ENCODE results near the gene ATP4A.

DNA sequence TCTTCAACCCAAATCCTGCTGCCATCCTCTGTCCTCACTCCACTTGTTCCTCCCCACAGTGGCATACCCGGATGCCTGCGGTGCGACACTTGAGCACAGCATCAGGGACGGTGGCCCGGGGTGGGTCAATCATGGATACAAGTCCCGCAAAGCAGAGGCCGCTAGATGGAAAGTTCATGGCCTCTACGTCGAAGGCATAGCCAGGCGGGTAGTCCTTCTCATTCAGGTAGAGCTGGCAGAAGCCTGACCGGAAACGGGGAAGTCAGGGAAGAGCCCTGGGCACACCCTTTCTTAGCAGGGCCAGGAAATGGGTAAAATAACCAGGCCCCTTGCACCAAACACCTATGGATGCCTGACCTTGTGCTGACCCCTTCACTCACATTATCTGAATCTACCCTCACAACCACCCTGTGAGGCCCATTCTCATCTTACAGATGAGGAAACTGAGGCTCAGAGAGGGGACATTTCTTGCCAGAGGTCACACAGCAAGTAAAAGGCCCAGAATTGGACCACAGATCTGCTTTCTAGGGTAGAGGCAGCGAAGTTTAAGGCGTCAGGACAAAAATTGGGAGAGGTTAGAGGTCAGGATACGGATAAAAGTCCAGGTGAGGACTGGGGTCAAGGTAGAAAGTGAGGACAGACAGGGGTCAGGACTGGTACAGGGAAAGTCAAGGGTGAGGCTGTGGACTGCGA, 6.5 kb downstream of the ATP4A start:
- TF ChIP-seq POLR2AphosphoS5 (IDR thresholded peaks at IDR 0.05) (no peak), POLR2A (IDR thresholded peaks at IDR 0.05) (no peak)
- TF ChIP-seq, protein P1, sequence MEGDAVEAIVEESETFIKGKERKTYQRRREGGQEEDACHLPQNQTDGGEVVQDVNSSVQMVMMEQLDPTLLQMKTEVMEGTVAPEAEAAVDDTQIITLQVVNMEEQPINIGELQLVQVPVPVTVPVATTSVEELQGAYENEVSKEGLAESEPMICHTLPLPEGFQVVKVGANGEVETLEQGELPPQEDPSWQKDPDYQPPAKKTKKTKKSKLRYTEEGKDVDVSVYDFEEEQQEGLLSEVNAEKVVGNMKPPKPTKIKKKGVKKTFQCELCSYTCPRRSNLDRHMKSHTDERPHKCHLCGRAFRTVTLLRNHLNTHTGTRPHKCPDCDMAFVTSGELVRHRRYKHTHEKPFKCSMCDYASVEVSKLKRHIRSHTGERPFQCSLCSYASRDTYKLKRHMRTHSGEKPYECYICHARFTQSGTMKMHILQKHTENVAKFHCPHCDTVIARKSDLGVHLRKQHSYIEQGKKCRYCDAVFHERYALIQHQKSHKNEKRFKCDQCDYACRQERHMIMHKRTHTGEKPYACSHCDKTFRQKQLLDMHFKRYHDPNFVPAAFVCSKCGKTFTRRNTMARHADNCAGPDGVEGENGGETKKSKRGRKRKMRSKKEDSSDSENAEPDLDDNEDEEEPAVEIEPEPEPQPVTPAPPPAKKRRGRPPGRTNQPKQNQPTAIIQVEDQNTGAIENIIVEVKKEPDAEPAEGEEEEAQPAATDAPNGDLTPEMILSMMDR (IDR thresholded peaks at IDR 0.05): no peak
